ENCODE results near the gene ITPKC.
"Not testable (repeated sequence)": the region's sequence is repeated elsewhere in the genome, so short reads cannot be mapped to it uniquely, and the experiment has no call there.

Gene ITPKC

DNA sequence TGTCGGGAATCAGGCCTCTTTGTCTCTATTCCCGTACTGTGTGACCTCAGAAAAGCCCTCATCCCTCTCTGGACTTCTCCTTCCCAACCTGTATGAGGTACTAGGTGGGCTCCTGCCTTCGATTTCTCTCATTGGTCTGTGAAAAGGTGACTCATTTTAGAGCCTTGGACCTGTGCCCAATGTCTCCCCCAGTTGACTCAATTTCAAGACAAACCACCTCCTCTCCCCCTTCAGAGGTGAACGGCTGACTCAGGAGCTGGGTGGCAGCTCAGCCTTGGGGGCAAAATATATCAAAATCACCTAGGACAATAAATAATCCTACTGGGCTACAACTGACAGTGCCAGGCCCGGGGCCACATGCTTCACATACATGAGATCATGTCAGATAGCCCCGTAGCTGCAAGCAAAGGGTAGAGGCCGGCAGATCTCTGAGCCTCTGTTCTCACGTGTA is 856 bp upstream of the ITPKC start:
- peaks cover 50% of the 10 kb centered on the region for H3K4me1 Mint-ChIP-seq (ENCODE audit: low read depth)
- peaks cover 13% of the 10 kb centered on the region for H3K36me3 Mint-ChIP-seq (ENCODE audit: low read depth)
- DNase-seq (ENCODE audit: low spot score), result peak; percentile 55
- peak overlapping the region; percentile 97 for H3K27ac Mint-ChIP-seq
- H3K27me3 Mint-ChIP-seq (ENCODE audit: low read depth), result no peaks in the 10 kb centered on the region
- H3K9me3 Mint-ChIP-seq, result no peaks in the 10 kb centered on the region
- H3K4me3 Mint-ChIP-seq, result peak overlapping the region; percentile 84

GRCh38 chr19:40717325-40717879 is 490 bp downstream of the ITPKC start:
- H3K27me3 Mint-ChIP-seq (ENCODE audit: low read depth), result no peaks in the 10 kb centered on the region
- no peak for DNase-seq (ENCODE audit: low spot score)
- H3K4me3 Mint-ChIP-seq, result peak overlapping the region; percentile 85
- H3K27ac Mint-ChIP-seq, result peak overlapping the region; percentile 70
- H3K9me3 Mint-ChIP-seq, result no peaks in the 10 kb centered on the region
- peaks cover 45% of the 10 kb centered on the region for H3K4me1 Mint-ChIP-seq (ENCODE audit: low read depth)
- peaks cover 15% of the 10 kb centered on the region for H3K36me3 Mint-ChIP-seq (ENCODE audit: low read depth)

DNA sequence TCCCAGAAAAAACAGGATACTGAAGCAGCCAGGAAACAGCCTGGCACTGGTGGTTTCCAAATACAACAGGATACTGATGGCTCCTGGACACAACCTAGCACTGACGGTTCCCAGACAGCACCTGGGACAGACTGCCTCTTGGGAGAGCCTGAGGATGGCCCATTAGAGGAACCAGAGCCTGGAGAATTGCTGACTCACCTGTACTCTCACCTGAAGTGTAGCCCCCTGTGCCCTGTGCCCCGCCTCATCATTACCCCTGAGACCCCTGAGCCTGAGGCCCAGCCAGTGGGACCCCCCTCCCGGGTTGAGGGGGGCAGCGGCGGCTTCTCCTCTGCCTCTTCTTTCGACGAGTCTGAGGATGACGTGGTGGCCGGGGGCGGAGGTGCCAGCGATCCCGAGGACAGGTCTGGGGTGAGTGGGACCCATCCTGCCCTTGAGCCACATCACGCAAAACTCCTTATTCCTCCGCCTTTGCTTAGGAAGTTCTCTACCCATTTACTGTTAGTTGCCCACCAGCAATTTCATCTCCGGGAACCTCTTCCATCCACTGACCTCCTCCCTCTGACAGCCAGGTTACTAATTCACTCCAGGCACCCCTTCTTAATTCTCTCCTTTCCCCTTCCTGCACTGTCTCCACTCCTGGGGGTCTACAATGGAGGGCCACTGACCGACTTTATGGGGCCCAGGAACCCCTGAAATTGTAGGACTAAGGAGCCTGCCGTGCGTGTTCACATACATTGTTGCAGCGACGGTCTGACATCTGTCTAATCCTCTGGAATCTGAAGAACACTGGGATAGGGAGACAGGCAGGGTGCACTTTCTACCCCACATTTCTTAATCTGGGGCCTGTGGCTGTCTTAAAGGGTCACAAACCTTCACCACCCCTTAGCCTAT is 1.2 kb downstream of the ITPKC start:
- H3K9me3 Mint-ChIP-seq, result no peaks in the 10 kb centered on the region
- peaks cover 18% of the 10 kb centered on the region for H3K36me3 Mint-ChIP-seq (ENCODE audit: low read depth)
- DNase-seq (ENCODE audit: low spot score), result no peak
- H3K4me1 Mint-ChIP-seq (ENCODE audit: low read depth), result peaks cover 42% of the 10 kb centered on the region
- H3K4me3 Mint-ChIP-seq, result peak overlapping the region; percentile 85
- peak overlapping the region; percentile 79 for H3K27ac Mint-ChIP-seq
- no peaks in the 10 kb centered on the region for H3K27me3 Mint-ChIP-seq (ENCODE audit: low read depth)

DNA sequence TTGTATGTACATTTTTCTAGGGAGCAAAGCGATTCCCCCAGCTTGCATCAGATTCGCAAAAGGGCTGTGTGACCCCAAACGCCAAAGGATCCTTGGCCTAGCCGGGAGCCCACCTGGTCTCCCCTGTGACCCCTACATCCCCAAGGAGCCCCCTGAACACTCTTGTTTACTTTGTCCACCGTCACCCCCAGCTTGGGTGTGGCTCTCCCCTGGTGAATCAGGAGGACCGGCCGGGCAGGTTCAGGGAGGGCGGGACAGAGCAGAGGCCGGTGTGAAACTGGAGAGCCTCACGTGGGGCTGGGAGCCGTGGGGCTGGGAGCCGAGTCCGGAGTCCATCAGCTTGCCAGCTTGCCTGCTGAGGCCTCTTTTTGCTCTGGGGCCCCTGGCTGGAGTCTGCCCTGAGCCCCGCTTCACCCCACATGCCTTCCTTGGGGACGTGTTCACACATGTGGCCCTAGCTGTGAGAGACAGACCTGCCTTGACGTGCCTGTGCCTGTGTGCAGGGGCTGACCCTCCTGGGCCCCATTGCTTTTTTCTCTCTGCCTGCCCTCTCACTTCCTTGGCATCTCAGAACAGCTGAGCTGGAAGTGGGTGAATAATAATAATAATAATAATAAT is 2.0 kb downstream of the ITPKC start:
- DNase-seq (ENCODE audit: low spot score), result no peak
- Mint-ChIP-seq H3K27ac (peak overlapping the region; percentile 52), H3K4me1 (ENCODE audit: low read depth) (peaks cover 40% of the 10 kb centered on the region), H3K36me3 (ENCODE audit: low read depth) (peaks cover 21% of the 10 kb centered on the region), H3K9me3 (no peaks in the 10 kb centered on the region), H3K27me3 (ENCODE audit: low read depth) (no peaks in the 10 kb centered on the region), H3K4me3 (peak overlapping the region; percentile 85)

DNA sequence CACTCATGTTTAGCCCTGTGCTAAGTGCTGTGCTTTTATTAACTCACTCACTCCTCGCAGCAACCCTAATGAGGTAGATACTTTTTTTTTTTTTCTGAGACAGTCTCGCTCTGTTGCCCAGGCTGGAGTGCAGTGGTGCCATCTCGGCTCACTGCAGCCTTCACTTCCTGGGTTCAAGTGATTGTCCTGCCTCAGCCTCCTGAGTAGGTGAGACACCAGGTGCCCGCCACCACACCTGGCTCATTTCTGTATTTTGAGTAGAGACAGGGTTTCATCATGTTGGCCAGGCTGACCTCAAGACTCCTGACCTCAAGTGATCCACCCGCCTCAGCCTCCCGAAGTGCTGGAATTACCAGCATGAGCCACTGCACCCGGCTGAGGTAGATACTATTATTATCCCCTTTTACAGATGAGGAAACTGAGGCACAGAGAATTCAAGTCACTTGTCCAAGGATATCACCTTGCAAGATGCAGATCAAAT is 2.5 kb downstream of the ITPKC start:
- Mint-ChIP-seq H3K27me3 (ENCODE audit: low read depth) (no peaks in the 10 kb centered on the region), H3K36me3 (ENCODE audit: low read depth) (peaks cover 24% of the 10 kb centered on the region)
- DNase-seq (ENCODE audit: low spot score), result no peak

DNA sequence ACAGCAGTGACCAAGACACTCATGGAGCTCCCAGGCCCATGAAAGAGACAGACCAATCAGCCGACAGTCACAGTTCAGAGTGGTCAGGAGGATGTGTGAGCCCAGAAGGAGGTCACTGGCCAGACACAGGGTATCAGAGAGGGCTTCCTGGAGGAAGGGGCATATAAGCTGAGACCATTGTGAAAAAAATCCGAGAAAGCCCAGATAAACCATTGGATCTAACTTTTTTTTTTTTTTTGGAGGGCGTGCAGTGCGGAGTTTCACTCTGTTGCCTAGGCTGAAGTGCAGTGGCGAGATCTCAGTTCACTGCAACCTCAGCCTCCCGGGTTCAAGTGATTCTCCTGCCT is 4.2 kb downstream of the ITPKC start:
- Mint-ChIP-seq H3K4me1 (ENCODE audit: low read depth) (peaks cover 32% of the 10 kb centered on the region), H3K9me3 (no peaks in the 10 kb centered on the region), H3K27ac (no peak overlapping the region), H3K36me3 (ENCODE audit: low read depth) (peaks cover 28% of the 10 kb centered on the region), H3K27me3 (ENCODE audit: low read depth) (no peaks in the 10 kb centered on the region), H3K4me3 (peak overlapping the region; percentile 47)
- no peak for DNase-seq (ENCODE audit: low spot score)

More for the DNA sequence above, 2.5 kb downstream of the ITPKC start:
- Mint-ChIP-seq H3K27ac (peak overlapping the region; percentile 65), H3K4me1 (ENCODE audit: low read depth) (peaks cover 42% of the 10 kb centered on the region), H3K9me3 (no peaks in the 10 kb centered on the region), H3K4me3 (peak overlapping the region; percentile 85)

GRCh38 chr19:40721936-40722661 is 5.2 kb downstream of the ITPKC start:
- Mint-ChIP-seq H3K36me3 (ENCODE audit: low read depth) (peaks cover 32% of the 10 kb centered on the region), H3K9me3 (no peaks in the 10 kb centered on the region), H3K4me1 (ENCODE audit: low read depth) (peaks cover 28% of the 10 kb centered on the region), H3K4me3 (no peak overlapping the region), H3K27ac (no peak overlapping the region), H3K27me3 (ENCODE audit: low read depth) (no peaks in the 10 kb centered on the region)
- DNase-seq (ENCODE audit: low spot score), result no peak

DNA sequence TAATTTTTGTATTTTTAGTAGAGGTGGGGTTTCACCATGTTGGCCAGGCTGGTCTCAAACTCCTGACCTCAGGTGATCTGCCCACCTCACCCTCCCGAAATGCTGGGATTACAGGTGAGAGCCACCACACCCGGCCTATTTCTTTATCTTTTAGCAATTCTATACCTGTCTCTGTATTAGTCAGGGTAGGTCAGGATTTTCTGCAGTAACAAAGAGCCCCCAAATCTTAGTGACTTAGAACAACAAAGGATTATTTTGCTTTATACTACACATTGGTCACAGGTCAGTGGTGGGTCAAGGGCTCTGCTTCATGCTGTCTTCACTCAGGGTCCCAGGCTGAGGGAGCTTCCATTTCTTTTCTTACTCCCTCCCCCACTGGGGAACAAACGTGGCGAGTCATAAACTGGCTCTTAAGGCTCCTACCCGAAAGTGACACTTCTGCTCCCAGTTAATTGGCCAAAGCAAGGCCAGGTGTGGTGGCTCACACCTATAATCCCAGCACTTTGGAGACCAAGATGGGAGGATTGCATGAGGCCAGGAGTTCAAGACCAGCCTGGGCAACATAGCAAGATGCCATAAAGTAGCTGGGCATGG is 6.8 kb downstream of the ITPKC start:
- peaks cover 23% of the 10 kb centered on the region for H3K4me1 Mint-ChIP-seq (ENCODE audit: low read depth)

DNA sequence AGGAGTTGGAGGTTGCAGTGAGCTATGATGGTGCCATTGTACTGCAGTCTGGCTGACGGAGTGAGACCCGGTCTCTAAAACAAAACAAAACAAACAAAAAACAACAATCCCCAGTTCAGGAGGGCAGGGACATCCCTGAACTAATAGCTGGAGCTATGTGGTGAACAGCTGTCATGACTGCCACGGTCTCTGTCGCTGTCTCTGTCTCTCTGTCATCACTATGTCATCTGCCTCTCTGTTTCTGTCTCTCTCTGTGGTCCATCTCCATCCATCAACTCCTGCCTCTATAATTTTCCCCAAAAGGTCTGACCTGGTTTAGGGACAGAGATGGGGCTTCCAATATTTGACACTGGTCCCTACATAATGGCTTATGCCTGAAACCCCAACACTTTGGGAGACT is 7.4 kb downstream of the ITPKC start:
- Mint-ChIP-seq H3K9me3 (no peaks in the 10 kb centered on the region), H3K36me3 (ENCODE audit: low read depth) (peaks cover 35% of the 10 kb centered on the region), H3K4me1 (ENCODE audit: low read depth) (peaks cover 21% of the 10 kb centered on the region), H3K27ac (no peak overlapping the region), H3K27me3 (ENCODE audit: low read depth) (no peaks in the 10 kb centered on the region), H3K4me3 (no peak overlapping the region)
- no peak for DNase-seq (ENCODE audit: low spot score)

More for the DNA sequence above, 6.8 kb downstream of the ITPKC start:
- no peaks in the 10 kb centered on the region for H3K9me3 Mint-ChIP-seq
- H3K27me3 Mint-ChIP-seq (ENCODE audit: low read depth), result no peaks in the 10 kb centered on the region
- H3K36me3 Mint-ChIP-seq (ENCODE audit: low read depth), result peaks cover 35% of the 10 kb centered on the region
- no peak for DNase-seq (ENCODE audit: low spot score)
- H3K27ac Mint-ChIP-seq, result no peak overlapping the region
- no peak overlapping the region for H3K4me3 Mint-ChIP-seq

- Mint-ChIP-seq H3K27ac (no peak overlapping the region), H3K4me3 (no peak overlapping the region)
Measured at GRCh38 chr19:40724855-40725254, 7.9 kb downstream of the ITPKC start.

GRCh38 chr19:40726279-40726678 is 9.4 kb downstream of the ITPKC start:
- Mint-ChIP-seq H3K27me3 (ENCODE audit: low read depth) (no peaks in the 10 kb centered on the region), H3K9me3 (no peaks in the 10 kb centered on the region), H3K4me3 (no peak overlapping the region), H3K4me1 (ENCODE audit: low read depth) (peaks cover 5% of the 10 kb centered on the region), H3K27ac (no peak overlapping the region), H3K36me3 (ENCODE audit: low read depth) (peaks cover 38% of the 10 kb centered on the region)
- DNase-seq (ENCODE audit: low spot score), result no peak

More at GRCh38 chr19:40724855-40725254, 7.9 kb downstream of the ITPKC start:
- H3K36me3 Mint-ChIP-seq (ENCODE audit: low read depth), result peaks cover 35% of the 10 kb centered on the region
- DNase-seq (ENCODE audit: low spot score), result no peak
- no peaks in the 10 kb centered on the region for H3K9me3 Mint-ChIP-seq
- no peaks in the 10 kb centered on the region for H3K27me3 Mint-ChIP-seq (ENCODE audit: low read depth)
- H3K4me1 Mint-ChIP-seq (ENCODE audit: low read depth), result peaks cover 17% of the 10 kb centered on the region

DNA sequence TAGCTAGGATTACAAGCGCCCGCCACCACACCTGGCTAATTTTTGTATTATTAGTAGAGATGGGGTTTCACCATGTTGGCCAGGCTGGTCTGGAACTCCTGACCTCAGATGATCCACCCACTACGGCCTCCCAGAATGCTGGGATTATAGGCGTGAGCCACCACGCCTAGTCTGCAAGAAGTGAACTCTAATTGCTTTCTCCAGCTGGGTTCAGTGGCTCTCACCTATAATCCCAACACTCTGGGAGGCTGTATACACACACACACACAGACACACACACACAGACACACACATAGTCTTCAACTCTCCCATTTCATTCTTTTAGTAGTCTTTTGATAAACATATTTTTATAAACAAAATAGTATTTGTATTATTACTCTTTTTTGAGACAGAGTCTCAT is 13.2 kb downstream of the ITPKC start:
- not testable (repeated sequence) for H3K27me3 Mint-ChIP-seq (ENCODE audit: low read depth); H3K4me3 Mint-ChIP-seq; DNase-seq (ENCODE audit: low spot score); H3K27ac Mint-ChIP-seq; H3K4me1 Mint-ChIP-seq (ENCODE audit: low read depth); H3K9me3 Mint-ChIP-seq
- H3K36me3 Mint-ChIP-seq (ENCODE audit: low read depth), result peaks cover 30% of the 10 kb centered on the region

DNA sequence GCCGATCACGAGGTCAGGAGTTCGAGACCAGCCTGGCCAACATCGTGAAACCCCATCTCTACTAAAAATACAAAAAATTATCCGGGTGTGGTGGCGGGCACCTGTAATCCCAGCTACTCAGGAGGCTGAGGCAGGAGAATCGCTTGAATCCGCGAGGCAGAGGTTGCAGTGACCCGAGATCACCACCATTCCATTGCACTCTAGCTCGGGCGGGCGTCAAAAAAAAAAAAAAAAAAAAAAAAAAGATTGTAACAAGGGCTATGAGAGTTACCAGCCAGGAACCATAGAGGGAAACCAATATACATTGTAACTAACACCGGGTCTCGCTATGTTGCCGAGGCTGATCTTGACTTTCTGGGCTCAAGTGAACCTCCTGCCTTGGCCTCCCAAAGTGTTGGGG is 15.4 kb downstream of the ITPKC start:
- H3K4me3 Mint-ChIP-seq; H3K27me3 Mint-ChIP-seq (ENCODE audit: low read depth): not testable (repeated sequence)
- H3K36me3 Mint-ChIP-seq (ENCODE audit: low read depth), result peaks cover 30% of the 10 kb centered on the region

More for the DNA sequence above, 15.4 kb downstream of the ITPKC start:
- not testable (repeated sequence) for DNase-seq (ENCODE audit: low spot score); H3K9me3 Mint-ChIP-seq; H3K27ac Mint-ChIP-seq; H3K4me1 Mint-ChIP-seq (ENCODE audit: low read depth)
